Gastrocnemius medialis (tissue), 4 donors: ENCODE measurements around the gene MRGPRX1. TPM values are rescaled to one million over a fixed set of nuclear protein-coding genes. Genes with fewer than 3 reads are reported as not detected.
"Not testable (repeated sequence)": the region's sequence is repeated elsewhere in the genome, so short reads cannot be mapped to it uniquely, and the experiment has no call there.

Experiments
- ATAC-seq, 2 donors: fragments of 150-250 bp; one replicate each; pipeline ENCODE4 v1.9.1; 2016
- DNase-seq, 2 donors: peaks; one replicate each; pipeline ENCODE4 v3.0.0-alpha.2; 2019
- H3K27ac ChIP-seq, 4 donors: fragments of 200-600 bp; sonication (generic); 1 replicate in 1 of 4; 2 replicates in 3 of 4; pipeline ENCODE4 v1.5.1; 2016 to 2018; ENCODE audit warnings: mild to moderate bottlenecking in 2 of 4, moderate library complexity in 1 of 4
- H3K27me3 ChIP-seq, 3 donors: fragments of 200-600 bp; sonication (generic) in 2 of 3; 1 replicate in 1 of 3; 2 replicates in 2 of 3; pipeline versions ENCODE4 v1.5.1 to v1.6.0; 2016 to 2019; ENCODE audit warnings: mild to moderate bottlenecking in 1 of 3, moderate library complexity in 1 of 3
- H3K36me3 ChIP-seq, 2 donors: fragments of 200-600 bp; sonication (generic) in 1 of 2; one replicate each; pipeline ENCODE4 v1.5.1; 2017 to 2018
- H3K4me1 ChIP-seq, 2 donors: fragments of 200-600 bp; sonication (generic) in 1 of 2; one replicate each; pipeline ENCODE4 v1.5.1; 2016 to 2017; ENCODE audit warnings: mild to moderate bottlenecking in 2 of 2
- H3K4me3 ChIP-seq, 4 donors: fragments of 200-600 bp; sonication (generic) in 3 of 4; 1 replicate in 1 of 4; 2 replicates in 3 of 4; pipeline ENCODE4 v1.5.1; 2016 to 2019; ENCODE audit warnings: mild to moderate bottlenecking in 2 of 4
- H3K9me3 ChIP-seq, 3 donors: fragments of 200-600 bp; sonication (generic) in 2 of 3; 1 replicate in 1 of 3; 2 replicates in 2 of 3; pipeline ENCODE4 v1.5.1; 2016 to 2019
- POLR2A ChIP-seq, 2 donors: fragments of 450-650 bp; IDR thresholded peaks; one replicate each; pipeline ENCODE4 v1.6.1; 2017; ENCODE audit warnings: antibody characterized with exemption in 2 of 2, mild to moderate bottlenecking in 2 of 2, moderate library complexity in 2 of 2
- in situ Hi-C, 4 donors: fragments of 200-750 bp; cut with MboI; loops; one replicate each; pipeline versions ENCODE4 v1.15.0 to v1.8.0; 2017; ENCODE audit warnings: low sequenced_read_pairs in 4 of 4
- intact Hi-C: fragments of 100-400 bp; cut with DNase I; formaldehyde crosslinking; loops from one replicate; pipeline ENCODE4 v1.15.1; 2023; ENCODE audit warnings: low total_unique reads
- total RNA-seq, 4 donors: library from RNA; depleted of rRNA; stranded (reverse); fragments of >200 nt; gene quantifications; one replicate each; pipeline versions ENCODE4 v1.1.0 to v1.2.3, GENCODE V29; 2016
- TF ChIP-seq, protein P1 (sequence below), 5 experiments: fragments of 450-650 bp in 3 of 5; fragments of 200-600 bp in 2 of 5; sonication (generic) in 2 of 5; IDR thresholded peaks in 4 of 5; conservative IDR thresholded peaks in 1 of 5; 1 replicate in 4 of 5; 2 replicates in 1 of 5; pipeline ENCODE4 v1.5.1; 2016 to 2019; ENCODE audit warnings: antibody characterized with exemption in 5 of 5, mild to moderate bottlenecking in 3 of 5, moderate library complexity in 3 of 5

The MRGPRX1 gene
- total RNA-seq, 4 donors from 2014 or later: not detected

DNA sequence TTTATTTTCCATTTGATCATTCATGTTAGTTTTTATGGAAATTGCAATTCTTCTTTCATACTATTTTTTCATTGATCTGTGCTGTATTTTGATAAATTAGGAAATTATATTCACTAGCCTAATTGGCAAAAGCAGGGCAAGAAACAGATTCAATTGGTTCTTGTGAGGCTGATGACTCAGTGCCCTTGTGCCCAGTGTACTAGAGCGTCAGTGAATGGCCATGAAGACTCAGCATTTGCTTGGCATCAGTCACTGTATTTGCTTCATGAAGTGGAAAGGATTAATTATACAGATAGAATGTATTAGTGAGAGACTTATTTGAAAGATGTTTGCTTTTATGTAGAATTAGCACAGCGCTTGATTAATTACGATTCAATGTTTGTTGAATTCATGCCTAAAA, 31.8 kb downstream of the MRGPRX1 start:
- DNase-seq (no peak), ATAC-seq (no peak)
- no peak overlapping the region for H3K27ac ChIP-seq
- no peak overlapping the region for H3K4me3 ChIP-seq
- no peaks in the 10 kb centered on the region for H3K9me3 ChIP-seq
- TF ChIP-seq, protein P1, sequence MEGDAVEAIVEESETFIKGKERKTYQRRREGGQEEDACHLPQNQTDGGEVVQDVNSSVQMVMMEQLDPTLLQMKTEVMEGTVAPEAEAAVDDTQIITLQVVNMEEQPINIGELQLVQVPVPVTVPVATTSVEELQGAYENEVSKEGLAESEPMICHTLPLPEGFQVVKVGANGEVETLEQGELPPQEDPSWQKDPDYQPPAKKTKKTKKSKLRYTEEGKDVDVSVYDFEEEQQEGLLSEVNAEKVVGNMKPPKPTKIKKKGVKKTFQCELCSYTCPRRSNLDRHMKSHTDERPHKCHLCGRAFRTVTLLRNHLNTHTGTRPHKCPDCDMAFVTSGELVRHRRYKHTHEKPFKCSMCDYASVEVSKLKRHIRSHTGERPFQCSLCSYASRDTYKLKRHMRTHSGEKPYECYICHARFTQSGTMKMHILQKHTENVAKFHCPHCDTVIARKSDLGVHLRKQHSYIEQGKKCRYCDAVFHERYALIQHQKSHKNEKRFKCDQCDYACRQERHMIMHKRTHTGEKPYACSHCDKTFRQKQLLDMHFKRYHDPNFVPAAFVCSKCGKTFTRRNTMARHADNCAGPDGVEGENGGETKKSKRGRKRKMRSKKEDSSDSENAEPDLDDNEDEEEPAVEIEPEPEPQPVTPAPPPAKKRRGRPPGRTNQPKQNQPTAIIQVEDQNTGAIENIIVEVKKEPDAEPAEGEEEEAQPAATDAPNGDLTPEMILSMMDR (IDR thresholded peaks at IDR 0.05 in 4 of 5, conservative IDR thresholded peaks at IDR 0.05 in 1 of 5): no peak
- no peak for TF ChIP-seq POLR2A (IDR thresholded peaks at IDR 0.05)
- intact Hi-C loops: no loop called here
- in situ Hi-C loops: no loop called here
- no peaks in the 10 kb centered on the region for H3K4me1 ChIP-seq
- no peaks in the 10 kb centered on the region for H3K36me3 ChIP-seq
- H3K27me3 ChIP-seq: no peaks in the 10 kb centered on the region

GRCh38 chr11:18900637-18901036, 38.6 kb downstream of the MRGPRX1 start:
- H3K27me3 ChIP-seq, H3K27ac ChIP-seq, ATAC-seq, H3K4me1 ChIP-seq, in situ Hi-C loops, H3K9me3 ChIP-seq, H3K4me3 ChIP-seq, H3K36me3 ChIP-seq, DNase-seq, intact Hi-C loops: not testable (repeated sequence)

- ATAC-seq, intact Hi-C loops, in situ Hi-C loops: not testable (repeated sequence)
Measured at GRCh38 chr11:18900151-18900611, 39.0 kb downstream of the MRGPRX1 start.

DNA sequence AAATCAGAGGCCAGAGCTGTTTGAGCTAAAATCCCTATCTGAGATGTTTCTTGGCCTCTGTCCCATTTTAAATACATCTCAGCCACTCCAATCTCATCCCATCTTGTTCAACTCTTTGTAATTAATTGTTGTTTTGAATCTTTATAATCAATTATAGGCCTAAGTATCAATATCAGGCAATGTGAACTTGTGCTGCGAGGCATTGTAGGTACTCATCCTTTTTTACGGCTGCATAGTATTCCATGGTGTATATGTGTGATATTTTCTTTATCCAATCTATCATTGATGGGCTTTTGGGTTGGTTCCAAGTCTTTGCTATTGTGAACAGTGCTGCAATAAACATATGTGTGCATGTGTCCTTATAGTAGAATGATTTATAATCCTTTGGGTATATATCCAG, 47.5 kb downstream of the MRGPRX1 start:
- H3K27me3 ChIP-seq, ATAC-seq, intact Hi-C loops: not testable (repeated sequence)

More at GRCh38 chr11:18900151-18900611, 39.0 kb downstream of the MRGPRX1 start:
- not testable (repeated sequence) for H3K4me1 ChIP-seq, DNase-seq, H3K9me3 ChIP-seq, H3K27me3 ChIP-seq, H3K4me3 ChIP-seq, H3K36me3 ChIP-seq, H3K27ac ChIP-seq

DNA sequence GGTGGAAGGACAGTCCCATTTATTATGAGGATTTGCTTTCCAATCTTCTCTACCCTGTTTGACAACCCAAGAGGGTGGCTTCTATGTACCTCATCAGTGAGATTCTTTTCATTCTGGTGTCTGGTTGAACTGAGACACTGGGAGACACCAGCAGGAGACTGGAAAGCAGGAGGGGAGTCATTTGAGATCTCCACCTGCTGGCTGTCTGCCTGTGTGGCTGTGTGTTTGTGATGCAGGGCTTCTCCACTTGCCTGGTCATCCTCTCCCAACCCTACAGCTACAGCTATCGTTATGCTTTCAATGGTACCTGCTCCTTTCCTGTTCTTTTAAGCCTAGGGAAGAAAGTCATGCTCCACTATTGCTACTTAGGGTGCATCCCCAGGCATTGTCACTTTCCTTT, 48.6 kb downstream of the MRGPRX1 start:
- no peaks in the 10 kb centered on the region for H3K27me3 ChIP-seq
- ATAC-seq (no peak), DNase-seq (no peak)
- intact Hi-C loops: no loop called here
- H3K27ac ChIP-seq: no peak overlapping the region
- no peak overlapping the region for H3K4me3 ChIP-seq
- TF ChIP-seq POLR2A (IDR thresholded peaks at IDR 0.05): no peak
- TF ChIP-seq, protein P1 (IDR thresholded peaks at IDR 0.05 in 4 of 5, conservative IDR thresholded peaks at IDR 0.05 in 1 of 5): no peak
- in situ Hi-C loops: no loop called here
- H3K4me1 ChIP-seq: no peaks in the 10 kb centered on the region
- H3K9me3 ChIP-seq: no peaks in the 10 kb centered on the region
- no peaks in the 10 kb centered on the region for H3K36me3 ChIP-seq

More for the DNA sequence above, 47.5 kb downstream of the MRGPRX1 start:
- H3K36me3 ChIP-seq, H3K4me3 ChIP-seq, DNase-seq, H3K27ac ChIP-seq, in situ Hi-C loops, H3K4me1 ChIP-seq, H3K9me3 ChIP-seq: not testable (repeated sequence)

Other genes with a start within 250 kb of the MRGPRX1 start
- 1 to 10 TPM; 1.7 to 3.6 (median 2.8) TPM for gene TMEM86A, start 240.6 kb downstream of the MRGPRX1 start, total RNA-seq
- gene IGSF22, start 213.2 kb downstream of the MRGPRX1 start, total RNA-seq: not detected
- gene PTPN5, start 147.6 kb downstream of the MRGPRX1 start, total RNA-seq: under 1 TPM; 0.15 to 0.51 (median 0.39) TPM
- gene MRGPRX2, start 121.3 kb upstream of the MRGPRX1 start, total RNA-seq: not detected
- gene ZDHHC13, start 177.8 kb upstream of the MRGPRX1 start, total RNA-seq: 1 to 10 TPM; 1.4 to 6.4 (median 3.5) TPM